ENCODE data around the gene HPS1.

Gene HPS1

DNA sequence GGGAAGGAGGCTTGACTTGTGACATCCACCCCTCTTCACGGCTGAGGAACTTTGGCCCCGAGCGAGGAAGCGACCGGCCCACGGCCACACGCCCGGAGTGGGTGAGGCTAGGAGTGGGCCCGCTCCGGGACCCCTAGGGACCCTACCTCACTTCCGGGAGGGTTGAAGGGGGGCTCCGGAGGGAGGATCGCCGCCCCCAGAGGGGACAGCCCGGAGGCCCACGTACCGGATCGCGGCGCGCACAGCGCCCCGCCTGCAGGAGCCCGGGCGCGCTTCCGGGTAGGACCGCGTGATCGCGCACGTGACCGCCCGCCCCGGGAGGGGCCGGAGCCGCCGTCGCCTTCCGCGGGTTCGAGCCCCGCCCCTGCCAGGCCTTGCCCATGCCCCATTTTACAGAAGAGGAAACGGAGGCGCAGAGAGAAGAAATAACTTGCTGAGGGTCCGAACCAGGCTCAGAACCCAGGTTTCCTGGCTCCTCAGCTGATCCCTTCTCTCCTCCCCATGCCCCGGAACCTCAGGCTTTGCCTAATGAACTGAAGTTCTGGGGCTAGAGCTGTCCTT, at the start of gene HPS1:
HPS1 (minus strand) TSS at position 275 of the 561 bp plus-strand sequence. CDS start 3,695 bp downstream, outside the sequence.
- Histone ChIP-seq H3K4me3 (ENCODE audit: low read depth, low read length) (peak within 1 kb of the TSS; percentile 82), H3K4me1 (ENCODE audit: control insufficient read depth, insufficient read depth, low read length) (no peaks in the 10 kb centered on the region; the same call in 1 of the 2 replicates), H3K9ac (ENCODE audit: low read length) (peak within 1 kb of the TSS; percentile 83), H3K27me3 (ENCODE audit: control insufficient read depth, insufficient read depth, low read length) (no peaks in the 10 kb centered on the region), H3K9me3 (ENCODE audit: control insufficient read depth, insufficient read depth, low read depth, low read length) (no peaks in the 10 kb centered on the region), H3K36me3 (ENCODE audit: control insufficient read depth, insufficient read depth, low read length) (peaks cover 36% of the 10 kb centered on the region), H3K27ac (ENCODE audit: low read depth, low read length) (peak within 1 kb of the TSS; percentile 72; the same call in 1 of the 2 replicates)

DNA sequence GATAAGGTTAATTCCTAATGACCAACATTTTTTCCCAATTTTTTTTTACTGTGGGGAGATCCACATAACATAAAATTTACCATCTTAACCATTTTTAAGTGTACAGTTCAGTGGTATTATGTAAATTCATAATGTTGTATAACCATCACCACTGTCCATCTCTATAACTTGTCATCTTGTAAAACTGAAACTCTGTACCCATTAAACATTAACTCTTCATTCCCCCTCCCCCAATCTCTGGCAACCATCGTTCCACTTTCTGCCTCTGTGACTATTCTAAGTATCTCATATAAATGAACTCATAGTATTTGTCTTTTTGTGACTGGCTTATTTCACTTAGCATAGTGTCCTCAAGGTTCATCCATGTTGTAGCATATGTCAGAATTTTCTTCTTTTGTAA, 46.0 kb upstream of the HPS1 start:
- no peak overlapping the region for H3K27ac ChIP-seq (ENCODE audit: low read depth, low read length)
- H3K4me1 ChIP-seq (ENCODE audit: control insufficient read depth, insufficient read depth, low read length), result no peaks in the 10 kb centered on the region
- H3K36me3 ChIP-seq (ENCODE audit: control insufficient read depth, insufficient read depth, low read length), result no peaks in the 10 kb centered on the region
- no peaks in the 10 kb centered on the region for H3K27me3 ChIP-seq (ENCODE audit: control insufficient read depth, insufficient read depth, low read length)
- no peak overlapping the region for H3K4me3 ChIP-seq (ENCODE audit: low read depth, low read length)
- no peak overlapping the region for H3K9ac ChIP-seq (ENCODE audit: low read length)
- peaks cover 12% of the 10 kb centered on the region; the same call in 1 of the 2 replicates for H3K9me3 ChIP-seq (ENCODE audit: control insufficient read depth, insufficient read depth, low read depth, low read length)

DNA sequence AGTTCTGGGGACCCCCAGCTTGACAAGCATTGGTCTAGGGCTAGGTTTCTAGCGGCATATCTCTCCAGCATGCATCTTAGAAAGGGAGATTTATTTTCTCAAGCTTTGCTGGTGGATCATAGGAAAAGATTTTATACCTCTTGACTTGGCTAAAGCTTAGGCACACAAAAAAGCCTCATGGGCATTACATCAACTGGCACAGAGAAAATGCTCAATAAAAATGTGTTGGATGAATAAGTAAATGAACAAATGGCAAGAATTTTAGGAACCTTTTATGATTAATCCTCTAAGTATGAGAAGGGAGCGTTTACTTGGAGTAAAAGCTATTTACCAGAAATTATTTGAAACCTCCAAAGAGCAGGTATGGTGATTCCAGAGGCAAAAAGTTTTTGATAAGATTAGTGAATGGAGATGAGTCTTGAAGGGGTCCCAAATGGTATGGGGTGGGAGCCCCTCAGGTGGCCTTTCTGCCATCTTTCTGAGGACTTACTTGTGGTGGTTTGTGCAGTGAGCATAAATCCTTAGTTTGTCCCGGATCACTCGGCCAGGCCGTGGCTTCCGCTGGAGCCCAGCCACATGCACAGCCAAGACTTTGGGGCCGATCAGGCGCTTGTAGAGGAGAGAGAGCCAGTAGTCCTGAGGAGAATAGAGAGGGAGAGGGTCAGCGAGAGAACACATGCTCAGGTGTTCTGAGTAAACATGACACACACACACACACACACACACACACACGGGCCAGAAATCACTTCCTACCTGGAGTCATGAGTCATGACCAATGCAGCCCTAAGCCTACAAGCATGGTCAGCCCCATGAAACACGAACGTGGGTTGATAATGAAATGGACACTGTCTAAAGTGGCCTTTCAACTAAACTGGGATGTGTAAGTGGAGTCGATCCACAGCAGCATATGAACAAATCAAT, 43.1 kb upstream of the HPS1 start:
- Histone ChIP-seq H3K4me1 (ENCODE audit: control insufficient read depth, insufficient read depth, low read length) (no peaks in the 10 kb centered on the region), H3K27me3 (ENCODE audit: control insufficient read depth, insufficient read depth, low read length) (no peaks in the 10 kb centered on the region), H3K9ac (ENCODE audit: low read length) (no peak overlapping the region), H3K9me3 (ENCODE audit: control insufficient read depth, insufficient read depth, low read depth, low read length) (peaks cover 3% of the 10 kb centered on the region; the same call in 1 of the 2 replicates), H3K4me3 (ENCODE audit: low read depth, low read length) (no peak overlapping the region), H3K36me3 (ENCODE audit: control insufficient read depth, insufficient read depth, low read length) (no peaks in the 10 kb centered on the region), H3K27ac (ENCODE audit: low read depth, low read length) (no peak overlapping the region)

DNA sequence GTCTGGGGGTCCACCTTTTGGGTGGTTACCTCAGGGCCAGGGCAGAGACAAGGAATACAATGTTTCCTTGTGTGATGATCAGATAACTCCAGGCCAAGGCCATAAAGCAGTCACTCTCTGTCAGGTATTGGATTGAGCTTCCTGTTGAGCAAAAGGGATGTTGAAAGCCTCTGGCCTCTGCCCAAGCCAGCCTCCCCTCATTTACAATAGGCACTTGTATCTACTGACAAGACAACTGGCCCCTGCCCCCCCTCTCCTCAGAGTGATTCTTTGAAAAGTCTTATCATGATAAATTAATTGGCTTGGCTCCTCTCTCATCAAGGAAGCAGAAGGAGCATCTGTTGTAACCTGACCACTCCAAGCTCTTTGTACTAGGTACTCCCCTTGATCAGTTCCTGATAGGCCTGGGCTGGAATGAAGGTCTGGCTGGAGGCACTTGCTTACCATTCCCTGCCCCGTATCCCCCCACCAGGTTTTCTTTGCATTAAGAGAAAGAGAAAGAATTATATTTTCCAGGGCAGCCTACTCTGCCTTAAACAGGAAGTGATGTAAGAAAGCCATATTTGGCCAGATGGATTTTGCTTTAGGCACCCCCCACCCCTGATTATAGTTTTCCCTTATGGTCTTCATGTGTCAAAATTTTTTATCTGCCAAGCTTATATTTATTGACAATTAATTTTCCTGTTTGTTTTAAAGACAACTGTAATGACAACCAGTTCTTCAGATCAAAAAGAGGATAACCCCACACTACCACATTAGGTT, 42.1 kb upstream of the HPS1 start:
- Histone ChIP-seq H3K36me3 (ENCODE audit: control insufficient read depth, insufficient read depth, low read length) (no peaks in the 10 kb centered on the region), H3K9me3 (ENCODE audit: control insufficient read depth, insufficient read depth, low read depth, low read length) (peaks cover 3% of the 10 kb centered on the region; the same call in 1 of the 2 replicates), H3K27ac (ENCODE audit: low read depth, low read length) (no peak overlapping the region), H3K4me1 (ENCODE audit: control insufficient read depth, insufficient read depth, low read length) (no peaks in the 10 kb centered on the region), H3K4me3 (ENCODE audit: low read depth, low read length) (no peak overlapping the region), H3K27me3 (ENCODE audit: control insufficient read depth, insufficient read depth, low read length) (no peaks in the 10 kb centered on the region), H3K9ac (ENCODE audit: low read length) (no peak overlapping the region)

DNA sequence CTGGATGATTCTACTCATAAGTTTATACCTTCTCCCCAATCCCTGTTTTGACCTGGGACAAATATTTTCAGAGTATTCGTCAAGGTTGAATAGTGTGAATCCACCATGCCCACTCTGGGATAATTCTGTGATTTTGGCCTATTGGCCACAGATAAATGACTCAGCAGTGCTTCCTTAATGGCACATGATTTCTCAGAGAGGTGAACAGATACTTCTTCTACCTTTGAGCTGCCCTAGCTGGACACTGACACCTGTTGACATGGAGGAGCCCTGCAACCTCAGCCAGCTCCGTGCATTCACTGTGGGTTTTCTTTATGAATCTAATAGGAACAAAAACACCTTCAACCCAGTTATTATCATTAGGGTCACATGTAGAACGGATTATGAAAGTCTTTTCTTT, 40.9 kb upstream of the HPS1 start:
- Histone ChIP-seq H3K4me3 (ENCODE audit: low read depth, low read length) (no peak overlapping the region), H3K9ac (ENCODE audit: low read length) (no peak overlapping the region), H3K36me3 (ENCODE audit: control insufficient read depth, insufficient read depth, low read length) (no peaks in the 10 kb centered on the region), H3K27ac (ENCODE audit: low read depth, low read length) (no peak overlapping the region), H3K9me3 (ENCODE audit: control insufficient read depth, insufficient read depth, low read depth, low read length) (peaks cover 4% of the 10 kb centered on the region; the same call in 1 of the 2 replicates), H3K27me3 (ENCODE audit: control insufficient read depth, insufficient read depth, low read length) (no peaks in the 10 kb centered on the region), H3K4me1 (ENCODE audit: control insufficient read depth, insufficient read depth, low read length) (no peaks in the 10 kb centered on the region)

DNA sequence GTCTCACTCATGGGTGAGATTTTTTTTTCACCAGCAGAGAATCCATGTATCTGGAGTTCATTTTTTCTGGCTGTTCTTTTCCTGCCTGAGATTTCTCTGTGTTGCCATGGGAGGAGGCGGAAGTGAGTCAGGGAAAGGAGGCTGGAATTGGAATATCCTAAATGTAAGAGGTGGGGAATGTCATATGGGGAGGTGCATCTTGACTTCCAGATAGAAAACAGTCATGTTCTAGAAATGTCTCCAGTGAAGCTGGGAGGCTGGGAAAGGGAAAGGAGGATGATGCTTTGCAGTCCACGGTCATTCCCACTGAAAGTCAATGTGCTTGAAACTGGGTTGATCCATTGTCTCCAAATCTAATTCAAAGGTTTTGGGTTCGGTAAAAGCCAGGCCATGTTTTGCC, 39.7 kb upstream of the HPS1 start:
- H3K9ac ChIP-seq (ENCODE audit: low read length), result no peak overlapping the region
- H3K4me3 ChIP-seq (ENCODE audit: low read depth, low read length), result no peak overlapping the region
- H3K4me1 ChIP-seq (ENCODE audit: control insufficient read depth, insufficient read depth, low read length), result no peaks in the 10 kb centered on the region
- H3K27ac ChIP-seq (ENCODE audit: low read depth, low read length), result no peak overlapping the region
- 0 out of 2 replicates have a peak, but pooled peaks cover 4% of the 10 kb centered on the region for H3K9me3 ChIP-seq (ENCODE audit: control insufficient read depth, insufficient read depth, low read depth, low read length)
- H3K36me3 ChIP-seq (ENCODE audit: control insufficient read depth, insufficient read depth, low read length), result no peaks in the 10 kb centered on the region
- no peaks in the 10 kb centered on the region for H3K27me3 ChIP-seq (ENCODE audit: control insufficient read depth, insufficient read depth, low read length)

DNA sequence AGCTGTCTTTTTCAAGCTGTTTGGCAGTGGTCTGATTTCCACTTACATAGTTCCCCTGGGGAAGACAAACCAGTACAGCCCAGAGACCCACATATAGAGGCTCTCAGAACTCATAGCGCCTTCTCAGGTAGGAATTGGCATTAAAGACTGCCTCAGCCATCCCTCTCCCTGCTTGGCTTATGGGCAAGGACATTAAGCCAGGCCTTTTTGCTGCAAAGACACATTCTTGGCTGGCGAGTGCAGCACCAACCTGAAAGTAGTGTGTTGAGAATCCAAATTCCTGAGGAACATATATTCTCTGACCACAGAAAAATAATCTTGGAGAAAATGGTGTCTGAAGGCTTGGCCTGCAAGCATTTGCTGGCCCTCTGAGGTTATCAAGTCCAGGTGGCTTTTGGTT, 39.2 kb upstream of the HPS1 start:
- H3K27me3 ChIP-seq (ENCODE audit: control insufficient read depth, insufficient read depth, low read length), result no peaks in the 10 kb centered on the region
- H3K4me3 ChIP-seq (ENCODE audit: low read depth, low read length), result no peak overlapping the region
- no peaks in the 10 kb centered on the region for H3K4me1 ChIP-seq (ENCODE audit: control insufficient read depth, insufficient read depth, low read length)
- 0 out of 2 replicates have a peak, but pooled peaks cover 4% of the 10 kb centered on the region for H3K9me3 ChIP-seq (ENCODE audit: control insufficient read depth, insufficient read depth, low read depth, low read length)
- no peak overlapping the region for H3K9ac ChIP-seq (ENCODE audit: low read length)
- H3K27ac ChIP-seq (ENCODE audit: low read depth, low read length), result no peak overlapping the region
- no peaks in the 10 kb centered on the region for H3K36me3 ChIP-seq (ENCODE audit: control insufficient read depth, insufficient read depth, low read length)

DNA sequence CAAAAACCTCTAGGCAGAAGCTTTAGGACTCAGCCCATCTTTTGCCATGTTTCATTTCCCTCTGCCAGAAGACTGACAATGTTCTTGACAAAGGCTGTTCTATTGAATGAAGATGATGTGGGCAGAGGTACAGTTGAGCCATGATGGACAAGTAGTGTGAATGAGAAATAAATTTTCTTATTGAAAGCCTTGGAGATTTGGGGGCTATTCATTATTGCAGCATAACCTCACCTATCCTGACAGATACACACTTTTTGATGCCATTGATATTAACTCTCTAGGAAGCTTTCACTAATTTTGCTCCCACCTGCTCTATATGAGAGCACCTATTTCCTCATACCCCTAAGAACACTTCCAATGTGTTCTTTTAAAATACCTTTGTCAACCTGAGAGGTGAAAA, 36.9 kb upstream of the HPS1 start:
- Histone ChIP-seq H3K27me3 (ENCODE audit: control insufficient read depth, insufficient read depth, low read length) (no peaks in the 10 kb centered on the region), H3K27ac (ENCODE audit: low read depth, low read length) (no peak overlapping the region), H3K9me3 (ENCODE audit: control insufficient read depth, insufficient read depth, low read depth, low read length) (0 out of 2 replicates have a peak, but pooled peaks cover 4% of the 10 kb centered on the region), H3K36me3 (ENCODE audit: control insufficient read depth, insufficient read depth, low read length) (no peaks in the 10 kb centered on the region), H3K9ac (ENCODE audit: low read length) (no peak overlapping the region), H3K4me1 (ENCODE audit: control insufficient read depth, insufficient read depth, low read length) (no peaks in the 10 kb centered on the region), H3K4me3 (ENCODE audit: low read depth, low read length) (no peak overlapping the region)

DNA sequence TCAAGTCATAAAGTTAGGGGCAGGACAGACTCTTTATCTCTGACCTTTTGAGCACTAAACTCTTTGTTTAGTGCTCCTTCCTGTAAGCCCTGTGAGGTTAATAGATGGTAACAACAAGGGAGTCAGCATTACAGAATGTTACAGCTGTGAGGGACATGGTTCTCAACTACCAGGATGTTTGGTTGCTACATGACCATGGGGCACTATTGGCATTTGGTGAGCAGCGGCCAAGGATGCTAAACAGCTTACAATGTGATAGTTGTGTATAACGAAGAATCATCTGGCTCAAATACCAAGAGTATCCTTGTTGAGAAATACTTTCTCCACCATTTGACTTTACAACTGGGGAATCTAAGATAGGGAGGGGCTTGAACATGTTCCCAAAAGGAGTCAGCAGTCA, 35.4 kb upstream of the HPS1 start:
- no peaks in the 10 kb centered on the region for H3K36me3 ChIP-seq (ENCODE audit: control insufficient read depth, insufficient read depth, low read length)
- 0 out of 2 replicates have a peak, but pooled peaks cover 4% of the 10 kb centered on the region for H3K9me3 ChIP-seq (ENCODE audit: control insufficient read depth, insufficient read depth, low read depth, low read length)
- H3K4me1 ChIP-seq (ENCODE audit: control insufficient read depth, insufficient read depth, low read length), result no peaks in the 10 kb centered on the region
- no peak overlapping the region for H3K4me3 ChIP-seq (ENCODE audit: low read depth, low read length)
- H3K27ac ChIP-seq (ENCODE audit: low read depth, low read length), result no peak overlapping the region
- H3K27me3 ChIP-seq (ENCODE audit: control insufficient read depth, insufficient read depth, low read length), result no peaks in the 10 kb centered on the region
- no peak overlapping the region for H3K9ac ChIP-seq (ENCODE audit: low read length)

DNA sequence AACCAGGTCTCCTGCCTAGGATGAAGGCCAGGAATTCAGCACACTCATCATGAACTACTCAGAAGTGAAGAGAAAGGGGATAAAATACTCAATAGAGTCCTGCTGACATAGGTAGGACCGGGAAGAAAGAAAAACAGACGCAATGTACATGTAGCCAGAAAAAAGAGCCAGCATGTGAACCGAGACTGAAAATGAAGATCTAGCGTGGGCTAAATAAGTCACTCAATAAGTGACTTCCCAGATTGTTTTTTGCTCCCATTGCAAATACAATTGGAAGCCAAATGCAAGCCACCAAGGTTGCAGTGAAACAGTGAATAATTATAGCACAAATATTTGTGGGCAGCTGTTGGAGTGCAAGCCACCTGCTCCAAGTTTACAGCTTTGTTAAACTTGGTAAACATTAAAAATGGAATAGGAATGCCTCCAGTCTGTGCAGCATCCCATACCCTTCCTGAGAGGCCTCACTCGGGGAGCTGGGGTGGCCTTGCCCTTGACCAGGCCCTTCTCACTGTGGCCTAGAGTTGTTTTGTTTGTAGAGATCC, 34.7 kb upstream of the HPS1 start:
- no peak overlapping the region for H3K27ac ChIP-seq (ENCODE audit: low read depth, low read length)

More for the DNA sequence above, 34.7 kb upstream of the HPS1 start:
- Histone ChIP-seq H3K9ac (ENCODE audit: low read length) (no peak overlapping the region), H3K4me3 (ENCODE audit: low read depth, low read length) (no peak overlapping the region), H3K36me3 (ENCODE audit: control insufficient read depth, insufficient read depth, low read length) (no peaks in the 10 kb centered on the region), H3K9me3 (ENCODE audit: control insufficient read depth, insufficient read depth, low read depth, low read length) (0 out of 2 replicates have a peak, but pooled peaks cover 4% of the 10 kb centered on the region), H3K27me3 (ENCODE audit: control insufficient read depth, insufficient read depth, low read length) (no peaks in the 10 kb centered on the region), H3K4me1 (ENCODE audit: control insufficient read depth, insufficient read depth, low read length) (no peaks in the 10 kb centered on the region)
